CD4-positive, alpha-beta T cell treated with Interleukin-4 for 1 hour (primary cell): ENCODE measurements around the gene PRSS21.

Experiments used
- DNase-seq, 2 donors: peaks; one replicate each; pipeline ENCODE4 v3.0.0-alpha.2; 2020 to 2022

The PRSS21 gene

GRCh38 chr16:2826591-2827373 is 9.7 kb downstream of the PRSS21 start:
- no peak for DNase-seq

GRCh38 chr16:2827374-2827791 is 10.3 kb downstream of the PRSS21 start:
- no peak for DNase-seq

- DNase-seq, result no peak
Observed at GRCh38 chr16:2827831-2828520, 10.9 kb downstream of the PRSS21 start.

GRCh38 chr16:2828521-2828840 is 11.4 kb downstream of the PRSS21 start:
- DNase-seq, result no peak

GRCh38 chr16:2828876-2829430 is 11.9 kb downstream of the PRSS21 start:
- no peak for DNase-seq

- no peak for DNase-seq
Observed at GRCh38 chr16:2829501-2830354, 12.7 kb downstream of the PRSS21 start, which contains the start of gene ZG16B. TSS of gene ZG16B (plus strand) at chr16:2830303. CDS start at chr16:2830442, 139 bp downstream.

GRCh38 chr16:2830355-2830695 is 13.3 kb downstream of the PRSS21 start:
- DNase-seq, result no peak

- DNase-seq, result no peak
Observed at GRCh38 chr16:2831203-2831602, 14.2 kb downstream of the PRSS21 start.

GRCh38 chr16:2833776-2834175 is 16.7 kb downstream of the PRSS21 start:
- DNase-seq, result no peak

- DNase-seq, result no peak
Observed at GRCh38 chr16:2834968-2835367, 17.9 kb downstream of the PRSS21 start.

- no peak for DNase-seq
Observed at GRCh38 chr16:2835638-2836493, 18.8 kb downstream of the PRSS21 start.

GRCh38 chr16:2836646-2837508 is 19.8 kb downstream of the PRSS21 start:
- DNase-seq, result no peak

GRCh38 chr16:2838928-2839327 is 21.9 kb downstream of the PRSS21 start:
- DNase-seq, result peak; percentile 60 to 61

- no peak for DNase-seq
Observed at GRCh38 chr16:2839650-2840450, 22.8 kb downstream of the PRSS21 start.

GRCh38 chr16:2840914-2841313 is 23.9 kb downstream of the PRSS21 start:
- no peak for DNase-seq

- DNase-seq, result peak in 1 of 2 donors; percentile 19
Observed at GRCh38 chr16:2841606-2842339, 24.7 kb downstream of the PRSS21 start.

- peak; percentile 77 to 79 for DNase-seq
Observed at GRCh38 chr16:2842340-2843000, 25.4 kb downstream of the PRSS21 start.

- DNase-seq, result no peak
Observed at GRCh38 chr16:2843526-2843925, 26.5 kb downstream of the PRSS21 start.

GRCh38 chr16:2845116-2845515 is 28.1 kb downstream of the PRSS21 start:
- DNase-seq, result no peak
